ENCODE data around the gene TBC1D24. TPM values are rescaled to one million over a fixed set of nuclear protein-coding genes. Genes with fewer than 3 reads are reported as not detected.

TBC1D24 gene
- total RNA-seq, 1 donor from 2014 or later: 4.7 TPM

DNA sequence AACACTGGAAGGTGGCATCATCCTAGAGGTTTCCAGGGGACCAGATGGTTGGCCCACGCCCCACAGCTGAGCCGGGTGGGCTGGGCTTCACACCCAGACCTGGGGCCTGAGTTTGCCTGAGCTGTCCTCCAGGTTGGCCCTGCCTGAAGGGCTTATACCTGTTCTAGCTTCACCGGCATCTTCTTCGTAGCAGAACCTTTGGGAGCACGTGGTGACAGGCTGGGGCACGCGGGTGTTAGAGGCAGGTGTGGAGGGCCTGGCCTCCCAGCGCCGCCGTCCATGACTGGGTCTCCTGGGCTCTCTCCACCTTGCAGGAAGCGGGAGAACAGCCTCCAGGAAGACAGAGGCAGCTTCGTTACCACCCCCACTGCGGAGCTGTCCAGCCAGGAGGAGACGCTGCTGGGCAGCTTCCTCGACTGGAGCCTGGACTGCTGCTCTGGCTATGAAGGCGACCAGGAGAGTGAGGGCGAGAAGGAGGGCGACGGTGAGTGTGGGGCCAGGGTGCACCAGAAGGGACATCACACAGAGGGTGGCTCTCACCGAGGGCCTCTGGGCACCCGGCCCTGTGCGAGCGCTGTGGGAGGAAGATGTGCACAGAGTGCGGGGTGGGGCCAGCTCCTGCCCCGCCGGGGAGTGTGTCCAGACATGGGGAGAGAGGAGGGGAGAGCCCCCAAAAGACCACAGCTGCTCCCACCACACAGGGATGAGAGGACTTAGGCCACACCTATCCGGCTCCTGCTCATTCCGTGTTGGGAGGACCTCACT is 19.7 kb upstream of the TBC1D24 start:
- FAIRE-seq (no peak), DNase-seq (ENCODE audit: low read depth) (no peak)
- no peak overlapping the region for H3K4me3 ChIP-seq (ENCODE audit: low read depth, low read length)
- TF ChIP-seq, protein P1, sequence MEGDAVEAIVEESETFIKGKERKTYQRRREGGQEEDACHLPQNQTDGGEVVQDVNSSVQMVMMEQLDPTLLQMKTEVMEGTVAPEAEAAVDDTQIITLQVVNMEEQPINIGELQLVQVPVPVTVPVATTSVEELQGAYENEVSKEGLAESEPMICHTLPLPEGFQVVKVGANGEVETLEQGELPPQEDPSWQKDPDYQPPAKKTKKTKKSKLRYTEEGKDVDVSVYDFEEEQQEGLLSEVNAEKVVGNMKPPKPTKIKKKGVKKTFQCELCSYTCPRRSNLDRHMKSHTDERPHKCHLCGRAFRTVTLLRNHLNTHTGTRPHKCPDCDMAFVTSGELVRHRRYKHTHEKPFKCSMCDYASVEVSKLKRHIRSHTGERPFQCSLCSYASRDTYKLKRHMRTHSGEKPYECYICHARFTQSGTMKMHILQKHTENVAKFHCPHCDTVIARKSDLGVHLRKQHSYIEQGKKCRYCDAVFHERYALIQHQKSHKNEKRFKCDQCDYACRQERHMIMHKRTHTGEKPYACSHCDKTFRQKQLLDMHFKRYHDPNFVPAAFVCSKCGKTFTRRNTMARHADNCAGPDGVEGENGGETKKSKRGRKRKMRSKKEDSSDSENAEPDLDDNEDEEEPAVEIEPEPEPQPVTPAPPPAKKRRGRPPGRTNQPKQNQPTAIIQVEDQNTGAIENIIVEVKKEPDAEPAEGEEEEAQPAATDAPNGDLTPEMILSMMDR (IDR thresholded peaks at IDR 0.05; ENCODE audit: insufficient read depth, low read length, severe bottlenecking): no peak
- H3K36me3 ChIP-seq (ENCODE audit: control insufficient read depth, insufficient read depth, low read length): peaks cover 14% of the 10 kb centered on the region
- no peaks in the 10 kb centered on the region for H3K27me3 ChIP-seq (ENCODE audit: control insufficient read depth, insufficient read depth, low read length)

DNA sequence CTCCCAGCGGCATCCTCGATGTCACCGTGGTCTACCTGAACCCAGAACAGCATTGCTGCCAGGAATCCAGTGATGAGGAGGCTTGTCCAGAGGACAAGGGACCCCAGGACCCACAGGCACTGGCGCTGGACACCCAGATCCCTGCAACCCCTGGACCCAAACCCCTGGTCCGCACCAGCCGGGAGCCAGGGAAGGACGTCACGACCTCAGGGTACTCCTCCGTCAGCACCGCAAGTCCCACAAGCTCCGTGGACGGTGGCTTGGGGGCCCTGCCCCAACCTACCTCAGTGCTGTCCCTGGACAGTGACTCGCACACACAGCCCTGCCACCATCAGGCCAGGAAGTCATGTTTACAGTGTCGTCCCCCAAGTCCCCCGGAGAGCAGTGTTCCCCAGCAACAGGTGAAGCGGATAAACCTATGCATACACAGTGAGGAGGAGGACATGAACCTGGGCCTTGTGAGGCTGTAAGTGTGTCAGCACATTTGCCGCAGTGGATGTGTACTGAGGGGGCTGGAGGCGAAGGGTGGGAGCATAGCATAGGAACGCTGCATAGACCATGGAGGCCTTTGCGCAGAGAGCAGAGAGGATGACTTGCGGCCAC is 18.3 kb upstream of the TBC1D24 start:
- FAIRE-seq (no peak), DNase-seq (ENCODE audit: low read depth) (no peak)
- Histone ChIP-seq H3K4me3 (ENCODE audit: low read depth, low read length) (no peak overlapping the region), H3K36me3 (ENCODE audit: control insufficient read depth, insufficient read depth, low read length) (peaks cover 11% of the 10 kb centered on the region), H3K27me3 (ENCODE audit: control insufficient read depth, insufficient read depth, low read length) (no peaks in the 10 kb centered on the region)
- TF ChIP-seq, protein P1 (IDR thresholded peaks at IDR 0.05; ENCODE audit: insufficient read depth, low read length, severe bottlenecking): no peak

DNA sequence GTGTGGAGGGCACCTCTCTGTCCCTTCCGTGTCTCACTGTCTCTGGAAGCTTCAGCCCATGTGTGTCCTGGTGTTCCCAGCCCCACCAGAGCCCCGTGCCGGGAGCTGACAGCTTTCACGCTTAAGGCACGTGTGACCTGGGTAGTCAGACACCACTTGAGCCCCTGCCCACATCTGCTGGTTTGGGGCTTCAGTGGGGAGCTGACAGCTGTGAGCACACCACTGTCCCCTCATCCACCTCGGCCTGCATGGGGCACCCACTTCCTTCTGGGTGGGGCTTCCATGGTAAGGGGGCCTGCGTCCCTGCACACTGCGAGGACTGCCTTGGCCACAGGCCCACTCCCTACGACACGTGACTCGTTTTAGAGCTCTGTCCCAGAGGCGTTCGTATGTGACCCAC is 17.7 kb upstream of the TBC1D24 start:
- FAIRE-seq (no peak), DNase-seq (ENCODE audit: low read depth) (no peak)
- TF ChIP-seq, protein P1 (IDR thresholded peaks at IDR 0.05; ENCODE audit: insufficient read depth, low read length, severe bottlenecking): no peak
- Histone ChIP-seq H3K36me3 (ENCODE audit: control insufficient read depth, insufficient read depth, low read length) (peaks cover 9% of the 10 kb centered on the region), H3K27me3 (ENCODE audit: control insufficient read depth, insufficient read depth, low read length) (no peaks in the 10 kb centered on the region), H3K4me3 (ENCODE audit: low read depth, low read length) (no peak overlapping the region)

DNA sequence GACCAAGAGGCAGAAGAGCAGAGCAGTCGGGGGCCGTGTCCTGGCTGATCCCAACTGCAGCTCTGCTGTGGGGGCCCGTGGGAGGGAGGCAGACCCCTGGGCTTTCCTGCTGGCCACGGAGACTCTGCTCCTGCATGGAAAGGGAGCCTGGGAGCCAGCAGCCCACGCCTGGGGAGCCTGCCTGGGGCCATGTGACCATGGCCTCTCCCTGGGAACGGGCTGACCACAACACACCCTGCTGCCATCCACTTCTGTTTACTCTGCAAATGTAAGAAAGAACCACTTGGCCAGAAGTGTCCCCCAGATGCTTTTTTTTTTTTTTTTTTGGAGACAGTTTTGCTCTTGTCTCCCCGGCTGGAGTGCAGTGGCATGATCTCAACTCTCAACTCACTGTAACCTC is 17.0 kb upstream of the TBC1D24 start:
- TF ChIP-seq, protein P1 (IDR thresholded peaks at IDR 0.05; ENCODE audit: insufficient read depth, low read length, severe bottlenecking): no peak
- H3K36me3 ChIP-seq (ENCODE audit: control insufficient read depth, insufficient read depth, low read length): peaks cover 8% of the 10 kb centered on the region
- no peaks in the 10 kb centered on the region for H3K27me3 ChIP-seq (ENCODE audit: control insufficient read depth, insufficient read depth, low read length)
- DNase-seq (ENCODE audit: low read depth): no peak
- FAIRE-seq: no peak
- no peak overlapping the region for H3K4me3 ChIP-seq (ENCODE audit: low read depth, low read length)

DNA sequence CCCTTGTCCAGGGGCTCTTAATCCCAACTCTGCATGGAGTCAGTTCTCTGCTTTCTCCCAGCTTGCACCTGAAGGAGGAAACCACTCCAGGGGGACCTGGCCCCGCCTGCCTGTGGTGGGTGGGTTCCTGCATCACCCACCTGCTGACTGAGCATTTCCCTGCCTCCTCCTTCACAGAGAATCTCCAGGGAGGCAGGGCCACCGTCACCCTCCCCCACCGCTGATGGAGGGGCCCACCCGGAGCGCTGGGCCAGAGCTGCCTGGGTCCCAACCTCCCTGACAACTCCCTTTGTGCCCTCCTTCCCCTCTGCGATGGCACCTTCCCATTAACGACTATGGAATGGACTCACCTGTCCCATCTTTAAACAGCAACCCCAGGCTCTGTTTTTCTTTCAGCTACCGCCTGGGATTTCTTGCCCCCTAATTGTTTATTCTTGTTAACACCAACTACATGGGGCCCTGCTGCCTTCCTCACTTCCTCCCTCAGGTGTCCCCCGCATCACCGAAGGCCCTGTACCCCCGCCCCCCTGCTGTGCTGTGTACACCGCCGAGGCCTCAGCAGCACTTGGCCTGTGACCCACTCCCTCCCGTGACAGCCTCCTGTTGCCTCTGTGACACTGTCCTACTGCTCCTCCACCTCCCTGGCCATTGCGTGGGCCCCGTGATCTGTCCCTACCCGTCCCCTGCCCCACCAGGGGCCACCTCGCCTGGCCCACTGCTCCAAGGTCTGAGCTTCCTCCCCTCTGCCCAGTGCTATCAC is 15.9 kb upstream of the TBC1D24 start:
- peaks cover 7% of the 10 kb centered on the region for H3K36me3 ChIP-seq (ENCODE audit: control insufficient read depth, insufficient read depth, low read length)
- H3K4me3 ChIP-seq (ENCODE audit: low read depth, low read length): peak overlapping the region; percentile 48
- TF ChIP-seq, protein P1 (IDR thresholded peaks at IDR 0.05; ENCODE audit: insufficient read depth, low read length, severe bottlenecking): no peak
- no peaks in the 10 kb centered on the region for H3K27me3 ChIP-seq (ENCODE audit: control insufficient read depth, insufficient read depth, low read length)
- DNase-seq (ENCODE audit: low read depth) (no peak), FAIRE-seq (no peak)
